Measurements from ENCODE around the gene PLCB4.

The PLCB4 gene

GRCh38 chr20:9103955-9104354, 35.1 kb downstream of the PLCB4 start:
- no peak for DNase-seq (ENCODE audit: low read depth)

DNA sequence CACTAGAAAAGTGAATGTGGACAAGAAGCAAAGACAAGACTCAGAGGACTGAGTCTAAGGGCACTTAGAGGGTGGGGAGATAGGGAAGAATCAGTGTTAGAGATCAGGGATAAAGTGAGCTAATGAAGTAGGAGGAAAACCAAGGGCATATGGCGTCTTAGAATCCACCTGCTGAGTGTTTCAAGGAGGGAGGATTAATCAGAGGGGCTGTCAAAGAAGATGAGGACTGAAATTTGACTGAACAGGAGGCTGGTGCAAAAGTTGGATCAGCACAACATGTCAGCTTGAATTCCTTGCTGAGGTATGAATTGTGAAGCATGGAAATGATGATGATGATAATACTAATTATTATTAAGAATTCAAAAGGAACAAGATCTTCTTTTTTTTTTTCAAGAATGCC, 39.4 kb downstream of the PLCB4 start:
- no peak for DNase-seq (ENCODE audit: low read depth)

- DNase-seq (ENCODE audit: low read depth), result no peak
Observed at GRCh38 chr20:9109566-9109965, 40.7 kb downstream of the PLCB4 start.

DNA sequence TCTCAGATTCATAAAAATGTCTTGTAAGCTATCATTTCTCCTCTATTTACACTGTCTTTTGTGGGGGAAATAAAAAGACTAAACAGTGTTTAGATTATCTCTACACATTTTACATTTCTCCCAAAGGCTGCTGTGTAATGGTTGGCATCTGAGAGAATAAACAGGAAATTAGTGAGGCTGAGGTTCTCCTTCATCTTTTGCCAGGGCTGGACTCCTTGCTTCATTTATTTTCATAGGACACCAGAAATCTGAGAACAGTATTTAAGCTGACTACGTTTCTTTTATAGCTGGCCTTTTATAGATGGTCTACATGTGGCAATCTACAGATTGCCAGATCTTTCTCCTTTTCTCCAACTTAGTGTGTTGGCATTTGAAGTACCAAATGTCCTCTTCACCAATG, 41.5 kb downstream of the PLCB4 start:
- DNase-seq (ENCODE audit: low read depth), result no peak

DNA sequence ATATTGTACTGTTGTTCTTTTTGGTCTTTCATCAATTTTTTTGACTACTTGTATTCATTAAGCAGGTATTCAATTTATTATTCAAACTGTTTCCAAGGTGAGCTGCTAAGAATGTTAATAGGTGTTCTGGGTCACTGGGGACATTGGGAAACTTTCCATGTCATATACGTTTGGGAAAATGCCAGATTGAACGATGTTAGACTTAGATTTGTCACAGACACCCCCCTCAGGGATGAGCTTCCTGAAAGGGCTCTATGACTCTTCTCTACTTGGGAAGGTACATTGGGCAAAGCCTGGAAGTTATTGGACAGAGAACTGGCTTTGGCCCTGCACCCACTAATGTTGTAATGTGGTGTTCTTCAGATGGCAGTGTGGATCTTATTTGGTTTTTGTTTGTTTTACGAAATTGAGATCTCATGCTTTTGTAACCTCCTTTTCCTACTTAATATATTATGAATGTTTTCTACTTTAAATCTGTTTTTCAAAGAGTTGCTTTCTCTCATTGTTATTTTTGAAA, 42.1 kb downstream of the PLCB4 start:
- DNase-seq (ENCODE audit: low read depth), result no peak

DNA sequence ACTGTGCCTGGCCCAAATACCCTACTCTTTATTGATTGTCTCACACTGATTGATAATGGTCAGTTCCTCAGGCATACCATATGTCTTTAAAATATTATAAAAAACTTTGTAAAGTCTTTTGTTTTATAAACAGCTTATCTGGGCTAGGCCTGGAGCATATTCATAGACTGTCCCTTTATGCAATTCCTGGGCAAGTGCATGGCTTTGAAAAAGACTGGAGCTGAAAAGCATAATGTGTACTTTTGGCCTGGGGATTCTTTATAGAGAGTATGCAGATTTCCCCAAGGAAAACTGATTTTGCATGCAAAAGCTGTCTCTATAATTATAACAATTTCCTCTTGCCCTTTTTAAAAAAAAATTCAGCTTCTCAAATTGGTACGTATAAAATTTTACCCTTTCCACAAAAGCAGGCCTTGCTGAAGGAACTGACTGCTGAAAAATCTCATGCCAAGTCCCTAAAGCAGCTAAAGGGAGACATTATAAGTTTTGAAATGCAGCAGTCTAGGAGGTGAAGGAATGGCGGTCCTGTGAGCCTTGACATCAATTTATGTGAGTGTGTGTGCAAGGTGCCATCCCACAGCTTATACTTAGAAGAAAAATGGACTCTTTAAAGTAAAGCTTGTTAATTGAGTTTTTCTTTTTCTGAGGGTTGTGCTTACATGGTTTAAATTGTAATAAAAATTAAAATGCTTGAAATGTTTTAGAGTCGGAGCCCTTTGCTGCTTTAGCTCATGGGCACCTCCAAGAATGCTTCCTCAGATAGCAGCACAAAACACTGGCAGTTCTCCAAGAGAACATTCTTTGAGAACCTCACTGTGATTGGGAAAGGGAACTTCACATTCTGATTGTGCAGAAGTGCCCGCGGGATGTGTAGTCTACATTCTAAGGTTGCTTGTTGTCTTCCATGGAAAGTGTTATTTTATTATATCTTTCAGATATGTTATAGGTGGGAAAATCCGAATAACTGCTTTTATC, 43.9 kb downstream of the PLCB4 start:
- DNase-seq (ENCODE audit: low read depth), result peak; percentile 47

GRCh38 chr20:9114709-9115108, 45.8 kb downstream of the PLCB4 start:
- DNase-seq (ENCODE audit: low read depth), result no peak

DNA sequence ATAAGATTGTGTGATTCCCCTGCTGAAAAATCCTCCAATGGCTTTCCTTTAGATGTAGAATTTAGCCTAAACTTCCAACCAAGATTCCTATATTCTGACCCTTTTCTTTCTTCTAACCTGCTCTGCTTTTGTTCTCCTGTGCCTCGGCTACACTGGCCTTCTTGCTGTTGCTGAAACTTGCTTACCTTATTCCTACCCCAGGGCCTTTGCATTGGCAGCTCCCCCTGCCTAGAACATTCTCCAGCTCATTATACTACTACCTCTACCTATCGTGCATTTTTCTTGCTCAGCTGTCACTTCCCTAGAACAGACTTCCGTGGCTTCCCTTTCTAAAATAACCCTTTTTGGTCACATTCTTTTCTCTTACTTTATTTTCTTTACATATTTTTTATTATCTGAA, 48.7 kb downstream of the PLCB4 start:
- no peak for DNase-seq (ENCODE audit: low read depth)

DNA sequence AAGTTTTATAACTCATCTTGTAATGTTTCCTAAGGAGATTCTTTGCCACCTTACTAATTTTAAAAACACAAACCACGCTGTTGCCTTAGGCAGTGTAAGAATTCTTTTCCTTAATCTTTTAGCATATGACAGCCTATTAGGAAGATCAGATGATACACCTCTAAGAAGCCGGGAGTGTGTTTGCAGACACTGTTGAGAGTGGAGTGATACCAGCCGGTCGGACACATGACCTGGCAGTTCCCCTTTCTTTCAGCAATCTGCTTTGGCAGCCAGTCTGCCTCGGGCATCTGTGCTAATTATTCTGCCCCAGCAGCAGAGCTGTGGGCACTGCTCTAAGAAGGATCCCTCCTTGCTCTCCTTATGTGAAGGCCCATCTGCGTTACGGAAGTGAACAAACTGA, 50.9 kb downstream of the PLCB4 start:
- no peak for DNase-seq (ENCODE audit: low read depth)

DNA sequence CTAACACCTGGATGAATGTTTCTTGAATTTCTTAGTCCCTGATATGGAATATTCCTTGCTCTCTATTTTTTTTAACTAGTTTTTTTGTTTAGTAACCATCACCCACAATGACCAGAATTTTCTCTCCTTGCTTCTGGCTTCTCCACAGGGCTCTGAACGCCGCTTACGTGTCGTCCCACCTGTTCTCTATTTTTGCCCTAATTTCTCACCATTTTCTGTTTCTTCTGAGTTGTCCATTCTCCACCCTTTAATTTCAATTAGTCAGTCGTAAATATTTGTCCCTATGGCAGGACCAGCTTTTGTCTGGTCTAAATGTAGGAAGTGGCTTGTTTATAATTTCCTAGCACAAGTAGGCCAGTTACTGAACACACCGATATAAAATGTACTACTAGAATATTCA, 52.3 kb downstream of the PLCB4 start:
- no peak for DNase-seq (ENCODE audit: low read depth)

- DNase-seq (ENCODE audit: low read depth), result no peak
Observed at GRCh38 chr20:9122571-9122970, 53.7 kb downstream of the PLCB4 start.

- DNase-seq (ENCODE audit: low read depth), result no peak
Observed at GRCh38 chr20:9126527-9126926, 57.6 kb downstream of the PLCB4 start.

GRCh38 chr20:9128568-9128967, 59.7 kb downstream of the PLCB4 start:
- DNase-seq (ENCODE audit: low read depth), result no peak

DNA sequence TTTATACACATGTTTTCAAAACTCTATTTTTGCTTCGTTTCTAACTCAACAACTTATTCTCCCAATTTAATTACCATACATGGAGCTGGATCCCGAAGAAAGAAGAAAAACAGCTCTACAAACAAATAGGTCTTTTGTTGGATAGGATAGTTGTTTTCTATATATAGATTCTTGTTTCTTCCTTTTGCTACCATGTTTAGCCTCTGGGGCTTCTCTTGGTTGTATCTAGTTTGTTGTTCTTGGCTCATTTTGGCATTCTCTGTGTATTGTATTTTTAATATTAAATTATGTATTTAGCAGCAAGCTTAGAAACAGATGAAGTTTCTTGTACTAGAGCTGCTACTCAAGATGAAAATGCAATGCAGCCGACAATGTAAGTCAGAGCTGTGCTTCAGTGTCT, 60.9 kb downstream of the PLCB4 start:
- no peak for DNase-seq (ENCODE audit: low read depth)

DNA sequence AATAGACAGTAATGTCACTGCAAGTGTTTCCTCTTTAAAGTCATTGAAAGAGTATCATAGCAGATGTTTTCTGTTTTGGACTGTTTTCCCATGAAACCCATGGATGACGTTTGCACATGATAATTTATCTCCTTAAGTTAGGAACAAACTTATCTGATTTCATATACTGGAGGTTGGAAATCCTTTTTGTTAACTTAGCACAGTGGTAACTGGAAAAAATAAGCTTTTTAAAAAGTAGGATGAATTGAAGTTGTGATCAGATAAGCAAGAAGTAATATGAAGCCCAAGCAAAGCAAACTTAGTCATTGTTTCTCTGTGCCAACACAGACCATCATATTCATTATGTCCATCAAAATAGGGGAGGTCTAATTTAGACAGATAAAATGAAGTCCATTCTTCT, 61.6 kb downstream of the PLCB4 start:
- no peak for DNase-seq (ENCODE audit: low read depth)

DNA sequence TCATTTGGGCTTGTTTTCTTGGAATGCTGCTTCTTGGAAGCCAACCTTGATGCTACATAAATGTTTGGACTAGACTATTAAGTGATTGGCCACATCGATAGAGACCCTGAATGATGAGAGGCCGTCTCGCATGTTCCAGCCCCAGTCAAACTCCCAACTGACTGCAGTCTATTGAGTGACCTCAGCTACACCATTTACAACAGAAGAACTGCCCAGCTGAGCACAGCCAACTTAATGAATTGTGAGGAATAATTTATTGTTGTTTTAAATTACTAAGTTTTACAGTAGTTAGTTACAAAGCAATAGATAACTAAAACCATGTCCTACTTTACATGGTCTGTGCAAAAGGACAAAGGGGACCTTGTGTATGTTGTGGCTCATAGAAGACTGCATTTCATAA, 63.0 kb downstream of the PLCB4 start:
- no peak for DNase-seq (ENCODE audit: low read depth)

DNA sequence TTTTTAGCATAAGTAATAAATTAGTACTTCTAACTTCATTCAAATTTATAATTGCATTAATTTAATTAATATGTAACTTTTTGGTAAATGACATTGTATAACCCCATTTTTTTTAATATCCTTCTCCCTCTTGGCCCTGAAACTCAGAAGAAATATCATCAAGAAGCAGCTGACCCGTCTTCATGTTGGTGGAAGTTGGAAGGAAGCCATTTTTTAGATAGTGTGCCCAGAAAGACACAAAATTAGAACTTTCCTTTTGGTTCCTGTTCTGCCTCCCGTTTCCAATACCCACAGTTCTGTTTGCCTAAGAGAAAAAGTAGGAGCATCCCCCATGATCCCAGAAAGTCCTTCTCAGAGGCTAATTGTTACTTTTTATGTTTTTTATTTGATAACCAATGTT, 65.5 kb downstream of the PLCB4 start:
- no peak for DNase-seq (ENCODE audit: low read depth)

DNA sequence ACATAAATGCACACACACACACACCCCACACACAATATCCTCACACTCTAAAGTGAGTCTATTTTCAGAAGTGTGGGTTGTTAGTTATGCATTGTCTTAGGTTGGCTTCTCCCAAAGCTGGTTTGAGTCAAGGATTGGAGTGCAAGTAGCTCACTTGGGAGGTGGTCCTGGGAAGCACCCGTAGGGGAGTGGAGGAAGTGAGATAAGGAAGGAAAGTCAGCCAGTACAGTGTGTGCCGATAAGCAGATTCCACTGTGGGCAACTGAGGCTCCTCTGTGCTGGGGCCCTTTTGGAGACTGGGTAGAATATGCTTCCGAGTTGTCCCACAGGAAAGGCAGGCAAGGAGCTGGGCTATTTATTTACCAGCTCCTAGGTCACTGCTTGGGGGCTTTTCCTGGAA, 67.2 kb downstream of the PLCB4 start:
- no peak for DNase-seq (ENCODE audit: low read depth)

DNA sequence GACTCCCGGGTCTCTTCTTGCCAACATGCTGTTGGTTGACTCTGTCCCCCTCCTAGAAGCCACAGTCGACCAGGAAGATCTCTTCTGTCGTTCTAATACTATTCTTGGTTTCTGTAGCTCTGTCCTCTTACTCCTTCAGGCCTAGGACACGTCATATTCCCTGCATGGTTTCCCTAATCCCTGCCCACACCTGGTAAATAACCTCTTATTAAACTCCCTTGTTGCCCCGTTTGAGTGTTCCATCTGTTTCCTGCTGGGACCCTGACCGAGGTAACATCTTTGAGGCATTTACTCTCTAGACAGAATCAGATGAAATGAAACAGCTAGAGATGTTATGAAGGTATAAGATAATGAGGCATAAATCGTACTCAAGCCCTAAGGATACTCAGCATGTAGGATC, 68.1 kb downstream of the PLCB4 start:
- DNase-seq (ENCODE audit: low read depth), result no peak

- no peak for DNase-seq (ENCODE audit: low read depth)
Observed at GRCh38 chr20:9139106-9139833, 70.4 kb downstream of the PLCB4 start.

GRCh38 chr20:9140162-9140760, 71.4 kb downstream of the PLCB4 start:
- DNase-seq (ENCODE audit: low read depth), result no peak

GRCh38 chr20:9141070-9141469, 72.2 kb downstream of the PLCB4 start:
- DNase-seq (ENCODE audit: low read depth), result no peak

DNA sequence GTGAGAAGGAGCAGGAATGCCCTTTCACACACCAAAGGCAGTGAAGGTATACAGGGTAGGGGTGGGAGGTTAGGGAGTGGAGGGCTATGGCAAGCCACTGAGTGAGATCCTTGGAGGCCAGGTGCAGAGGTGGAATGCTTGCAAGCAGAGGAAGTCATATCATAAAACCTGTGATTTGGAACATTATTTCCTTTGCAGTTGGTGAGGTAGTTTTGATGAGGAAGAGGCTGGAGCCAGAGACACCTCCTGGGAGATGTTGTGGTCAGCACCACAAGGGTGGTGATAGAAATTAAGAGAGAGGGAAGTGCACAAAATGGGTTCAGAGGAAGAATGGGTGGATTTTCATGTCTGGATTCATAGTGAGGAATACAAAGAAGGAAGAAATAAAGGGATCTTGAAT, 73.0 kb downstream of the PLCB4 start:
- DNase-seq (ENCODE audit: low read depth), result no peak

All from GM04504 (cell line).